ENCODE data around the gene C3.
"Not testable (repeated sequence)": the region's sequence is repeated elsewhere in the genome, so short reads cannot be mapped to it uniquely, and the experiment has no call there.

C3 gene

GRCh38 chr19:6712692-6713670, 7.5 kb downstream of the C3 start:
- DNase-seq (ENCODE audit: low read depth), result no peak

- DNase-seq (ENCODE audit: low read depth), result no peak
Observed at GRCh38 chr19:6712231-6712630, 8.2 kb downstream of the C3 start.

- no peak for DNase-seq (ENCODE audit: low read depth)
Observed at GRCh38 chr19:6711605-6712004, 8.8 kb downstream of the C3 start.

GRCh38 chr19:6711078-6711361, 9.4 kb downstream of the C3 start:
- no peak for DNase-seq (ENCODE audit: low read depth)

GRCh38 chr19:6710273-6711077, 10.0 kb downstream of the C3 start:
- DNase-seq (ENCODE audit: low read depth), result no peak

GRCh38 chr19:6709549-6709948, 10.9 kb downstream of the C3 start:
- DNase-seq (ENCODE audit: low read depth), result no peak

- not testable (repeated sequence) for DNase-seq (ENCODE audit: low read depth)
Observed at GRCh38 chr19:6708913-6709312, 11.5 kb downstream of the C3 start.

GRCh38 chr19:6708346-6708745, 12.1 kb downstream of the C3 start:
- no peak for DNase-seq (ENCODE audit: low read depth)

GRCh38 chr19:6707658-6708018, 12.8 kb downstream of the C3 start:
- no peak for DNase-seq (ENCODE audit: low read depth)

GRCh38 chr19:6707011-6707657, 13.3 kb downstream of the C3 start:
- no peak for DNase-seq (ENCODE audit: low read depth)

- no peak for DNase-seq (ENCODE audit: low read depth)
Observed at GRCh38 chr19:6706633-6706958, 13.9 kb downstream of the C3 start.

- no peak for DNase-seq (ENCODE audit: low read depth)
Observed at GRCh38 chr19:6705931-6706632, 14.4 kb downstream of the C3 start.

- DNase-seq (ENCODE audit: low read depth), result no peak
Observed at GRCh38 chr19:6700586-6701316, 19.7 kb downstream of the C3 start.

GRCh38 chr19:6699935-6700334, 20.5 kb downstream of the C3 start:
- no peak for DNase-seq (ENCODE audit: low read depth)

- no peak for DNase-seq (ENCODE audit: low read depth)
Observed at GRCh38 chr19:6697291-6697690, 23.2 kb downstream of the C3 start.

- DNase-seq (ENCODE audit: low read depth), result no peak
Observed at GRCh38 chr19:6696239-6696820, 24.1 kb downstream of the C3 start.

- no peak for DNase-seq (ENCODE audit: low read depth)
Observed at GRCh38 chr19:6694147-6694815, 26.2 kb downstream of the C3 start.

GRCh38 chr19:6693681-6694080, 26.8 kb downstream of the C3 start:
- no peak for DNase-seq (ENCODE audit: low read depth)

GRCh38 chr19:6693056-6693471, 27.4 kb downstream of the C3 start:
- DNase-seq (ENCODE audit: low read depth), result no peak

- no peak for DNase-seq (ENCODE audit: low read depth)
Observed at GRCh38 chr19:6692027-6692426, 28.4 kb downstream of the C3 start.

- no peak for DNase-seq (ENCODE audit: low read depth)
Observed at GRCh38 chr19:6691342-6691741, 29.1 kb downstream of the C3 start.

All from stimulated activated CD8-positive, alpha-beta memory T cell treated with anti-CD3 and anti-CD28 coated beads, Interleukin-12 subunit alpha, Interleukin-12 subunit beta, amount 100 ng/mL, for 1 hour (primary cell).